CD4-positive, alpha-beta T cell treated with Interleukin-6 at 100 ng/mL for 8 hours (primary cell): ENCODE data around the gene DSCAM.

Source experiments
- DNase-seq: peaks from one replicate; pipeline ENCODE4 v3.0.0-alpha.2; 2020; ENCODE audit warnings: mixed read lengths, low spot score

DSCAM gene

DNA sequence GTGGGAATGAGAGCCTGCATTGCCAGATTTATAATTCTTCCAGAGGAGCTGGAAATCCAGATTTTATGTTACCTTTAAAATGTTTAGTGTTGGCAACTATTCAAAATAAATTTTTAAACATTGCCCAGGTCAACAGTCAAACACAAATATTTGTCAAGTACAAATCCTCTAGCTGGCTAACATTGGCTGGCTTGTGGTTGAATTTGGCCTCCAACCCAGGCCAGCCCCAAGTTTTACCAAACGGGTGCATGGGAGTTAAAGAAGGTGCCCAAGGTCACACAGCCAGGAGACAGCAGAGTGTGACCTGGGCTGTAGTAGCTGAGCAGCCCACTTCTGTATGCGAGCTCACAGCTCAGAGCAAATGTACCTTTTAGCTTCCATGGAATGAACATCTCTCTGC lies 240.6 kb downstream of the DSCAM start:
- no peak for DNase-seq

DNA sequence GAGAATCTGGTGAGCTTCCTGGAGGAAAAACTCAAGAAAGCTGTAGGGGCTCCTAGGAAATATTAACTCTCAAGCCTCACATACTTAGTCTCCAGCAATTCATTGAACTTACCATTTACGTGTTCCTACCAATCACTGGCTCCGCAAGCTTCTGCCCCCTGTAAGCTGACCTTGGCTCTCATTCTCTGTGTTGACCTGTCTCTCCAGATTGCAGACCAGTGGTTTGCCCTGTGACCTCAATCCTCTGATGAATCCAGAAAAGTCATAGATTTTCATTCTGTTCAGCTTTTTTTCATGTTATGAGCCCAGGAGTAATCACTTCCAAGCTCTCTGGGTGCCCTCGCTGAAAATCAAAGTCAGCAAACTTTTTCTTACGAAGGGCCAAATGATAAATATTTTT lies 241.9 kb downstream of the DSCAM start:
- DNase-seq = no peak

DNA sequence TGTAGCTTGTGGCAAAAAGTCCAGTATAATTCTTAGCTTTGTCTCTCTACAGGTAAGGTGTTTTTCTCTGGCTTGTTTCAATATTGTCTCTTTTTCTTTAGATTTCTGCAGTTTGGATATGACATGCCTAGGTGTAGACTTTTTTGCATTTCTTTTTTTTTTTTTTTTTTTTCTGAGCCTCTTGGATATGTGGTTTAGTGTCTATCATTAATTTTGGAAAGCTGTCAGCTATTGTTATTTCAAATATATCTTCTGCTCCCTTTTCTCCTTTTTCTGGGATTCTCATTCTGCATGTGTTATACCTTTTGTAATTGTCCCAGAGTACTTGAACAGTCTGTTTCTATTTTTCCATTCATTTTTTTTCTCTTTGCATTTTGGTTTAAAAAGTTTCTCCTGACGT lies 243.2 kb downstream of the DSCAM start:
- no peak for DNase-seq

DNA sequence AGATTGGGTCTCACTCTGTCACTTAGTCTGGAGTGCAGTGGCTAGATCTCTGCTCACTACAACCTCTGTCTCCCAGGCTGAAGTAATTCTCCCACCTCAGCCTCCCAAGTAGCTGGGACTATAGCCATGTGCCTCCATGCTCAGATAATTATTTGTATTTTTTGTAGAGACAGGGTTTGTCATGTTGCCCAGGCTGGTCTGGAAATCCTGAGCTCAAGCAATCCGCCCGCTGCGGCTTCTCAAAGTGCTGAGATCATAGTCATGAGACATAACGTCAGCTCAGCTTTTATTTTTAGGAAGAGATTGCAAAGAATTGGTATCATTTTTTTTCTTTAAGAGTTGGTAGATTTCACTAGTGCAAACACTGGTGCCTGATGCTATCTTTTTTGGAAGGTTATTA lies 244.9 kb downstream of the DSCAM start:
- no peak for DNase-seq

DNA sequence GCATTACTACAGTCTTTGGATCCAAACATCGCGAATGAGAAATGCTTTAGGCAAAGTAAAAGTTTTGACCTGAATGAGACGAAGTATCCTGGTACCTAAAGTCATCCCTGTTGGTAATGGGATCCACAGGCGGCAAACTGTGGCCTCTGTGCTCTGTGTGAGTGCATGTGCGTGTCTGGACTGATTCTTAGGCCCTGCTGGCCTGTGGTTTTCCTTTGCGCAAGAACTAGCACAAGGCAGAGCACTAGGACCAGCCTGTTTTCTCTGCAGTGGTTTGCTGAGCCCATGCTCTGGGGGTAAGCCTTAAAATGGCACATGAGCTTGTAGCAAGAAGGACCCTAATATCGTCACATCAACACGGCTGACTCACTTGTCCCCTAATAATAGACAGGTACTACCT lies 251.2 kb downstream of the DSCAM start:
- no peak for DNase-seq

DNA sequence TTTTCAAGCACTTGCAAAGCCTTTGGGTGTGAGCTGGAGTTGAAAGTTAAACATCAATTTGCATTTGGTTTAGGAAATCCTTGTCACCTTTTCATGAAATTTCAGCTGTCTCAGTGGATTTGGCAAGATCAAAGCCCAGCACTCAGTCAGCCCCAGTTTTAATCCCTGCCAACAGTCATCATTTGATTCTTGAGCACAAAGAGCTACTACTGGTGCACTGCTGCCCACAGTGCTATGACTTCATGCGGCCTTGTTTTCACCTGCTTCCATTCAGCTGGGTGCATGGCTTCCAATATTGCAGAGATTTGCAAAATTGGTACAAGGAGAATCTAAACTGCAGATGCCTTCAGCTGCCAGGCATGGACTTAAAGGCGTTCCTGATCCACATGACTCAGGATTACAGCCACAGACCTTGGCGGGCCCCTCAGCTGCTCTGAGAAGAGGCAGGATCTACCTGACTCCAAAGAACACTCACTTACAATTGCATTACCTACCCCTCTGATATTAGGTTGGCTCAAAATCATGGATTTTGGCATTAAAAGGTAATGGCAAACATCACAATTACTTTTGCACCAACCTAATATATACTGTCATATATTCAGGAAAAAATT lies 259.1 kb downstream of the DSCAM start:
- DNase-seq = no peak

DNA sequence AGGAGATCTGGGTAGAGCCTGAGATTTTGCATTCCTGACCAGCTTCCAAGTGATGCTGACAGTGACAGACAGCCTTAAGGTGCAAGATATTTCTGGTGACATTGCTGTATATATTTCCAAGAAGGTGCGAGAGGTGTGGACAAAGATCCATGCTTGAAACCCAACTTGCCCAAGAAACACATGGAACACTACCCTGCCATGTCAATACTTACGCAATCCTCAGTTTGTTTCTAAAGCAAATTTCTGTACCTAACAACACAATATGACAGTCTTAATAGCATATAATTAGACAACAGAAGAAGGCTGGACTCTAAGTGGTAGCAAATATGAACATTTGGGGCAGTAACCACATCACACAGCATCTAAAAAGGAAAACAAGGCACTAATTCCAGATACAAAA lies 260.4 kb downstream of the DSCAM start:
- no peak for DNase-seq

DNA sequence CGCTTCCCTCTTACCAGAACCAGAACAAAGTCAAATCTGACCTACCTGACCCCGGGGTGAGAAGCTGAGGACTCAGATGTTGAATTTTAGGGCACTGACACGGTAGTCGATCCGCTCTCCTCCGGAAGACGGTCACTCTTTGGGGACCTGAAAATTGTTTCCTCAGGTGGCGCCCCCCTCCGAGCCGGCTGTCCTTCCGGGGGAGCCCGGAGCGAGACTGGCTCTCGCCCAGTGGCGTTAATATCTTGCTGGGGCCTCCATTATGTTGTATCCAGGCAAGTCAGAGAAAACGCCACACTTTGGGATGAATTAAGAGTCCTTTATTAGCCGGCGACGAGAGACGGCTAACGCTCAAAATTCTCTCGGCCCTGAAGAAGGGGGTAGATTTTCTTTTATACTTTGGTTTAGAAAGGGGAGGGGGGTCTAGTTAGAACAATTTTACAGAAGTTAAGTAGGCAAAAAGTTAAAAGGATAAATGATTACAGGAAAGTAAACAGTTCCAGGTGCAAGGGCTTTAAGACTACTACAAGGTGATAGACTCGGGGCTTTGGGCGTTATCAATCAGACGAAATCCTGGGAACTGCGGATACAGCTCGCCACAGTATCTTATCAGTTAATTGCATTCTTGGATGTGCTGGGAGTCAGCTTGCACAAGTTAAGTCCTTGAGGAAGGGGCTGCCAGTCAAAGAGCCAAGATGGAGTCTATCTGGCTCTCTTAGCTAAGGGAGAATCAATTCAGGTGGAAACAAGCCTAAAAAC lies 269.5 kb downstream of the DSCAM start:
- no peak for DNase-seq

DNA sequence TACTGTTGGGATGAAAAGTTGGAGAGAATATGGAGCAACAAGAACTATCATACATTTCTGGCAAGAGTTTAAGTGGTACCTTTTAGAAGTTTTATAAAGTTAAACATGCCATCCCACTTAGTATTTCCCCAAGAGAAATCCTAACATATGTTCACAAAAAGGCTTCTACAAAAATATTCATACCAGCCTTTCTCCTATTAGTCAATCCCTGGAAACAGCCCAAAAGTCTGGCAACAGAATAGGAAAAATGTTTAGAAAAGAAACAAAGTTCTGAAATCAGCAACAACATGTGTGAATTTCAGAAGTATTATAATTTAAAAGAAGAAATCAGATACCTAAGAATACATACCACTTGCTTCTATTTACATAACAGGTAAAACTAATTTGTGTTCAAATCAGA lies 271.0 kb downstream of the DSCAM start:
- DNase-seq = no peak

DNA sequence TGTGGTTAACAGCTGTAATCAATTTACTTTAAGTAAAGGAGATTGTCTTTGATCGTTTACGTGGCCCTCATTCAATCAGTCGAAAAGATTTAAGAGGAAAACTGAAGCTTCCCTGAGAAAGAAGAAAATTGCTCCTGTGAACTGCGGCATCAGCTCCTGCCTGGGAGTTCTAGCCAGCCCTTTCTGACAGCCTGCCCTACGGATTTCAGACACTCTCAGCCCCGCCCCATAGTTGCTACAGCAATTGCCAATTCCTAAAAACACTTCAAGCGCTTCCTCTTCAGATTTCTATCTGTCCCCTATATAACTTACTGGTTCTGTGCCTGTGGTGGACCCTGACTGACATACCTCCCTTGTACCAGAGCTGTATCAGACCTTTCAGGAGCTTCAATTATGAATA lies 277.6 kb downstream of the DSCAM start:
- DNase-seq = no peak

DNA sequence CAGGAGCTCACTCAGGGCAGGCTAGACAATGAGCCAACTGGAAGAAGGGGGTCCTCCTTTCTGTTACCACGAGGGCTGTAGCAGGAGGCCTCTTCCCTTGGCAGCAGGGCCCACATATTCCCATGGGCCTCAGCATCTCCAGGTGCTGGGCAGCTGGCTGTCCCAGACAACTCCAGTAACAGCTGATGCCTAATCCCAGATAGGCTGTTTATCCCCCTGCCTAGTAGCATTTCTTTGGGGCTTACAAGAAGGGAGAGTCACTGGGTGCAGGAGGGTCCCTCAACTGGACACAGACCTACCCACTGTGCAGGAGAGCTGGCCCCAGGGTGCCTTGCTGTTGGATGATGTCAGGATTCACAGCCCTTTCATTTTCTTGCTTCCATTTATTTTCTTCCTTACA lies 278.2 kb downstream of the DSCAM start:
- no peak for DNase-seq

DNA sequence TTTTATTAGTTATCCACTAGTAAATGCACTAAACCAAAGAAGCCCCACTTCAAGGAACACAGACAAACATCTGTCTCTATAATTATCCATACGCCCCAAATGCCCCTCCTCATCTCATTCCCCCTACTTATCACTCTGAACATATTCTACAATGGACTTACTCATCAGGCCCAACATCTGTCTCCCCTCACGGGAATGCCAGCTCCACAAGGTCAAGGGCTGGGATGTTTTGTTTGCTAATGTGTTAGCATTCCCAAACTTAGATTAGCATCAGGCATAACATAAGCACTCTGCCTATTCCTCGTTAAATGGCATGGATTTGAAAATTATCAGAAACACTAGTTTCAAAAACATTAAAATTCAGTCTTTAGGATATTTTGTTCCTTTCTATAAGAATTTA lies 279.5 kb downstream of the DSCAM start:
- DNase-seq = no peak

DNA sequence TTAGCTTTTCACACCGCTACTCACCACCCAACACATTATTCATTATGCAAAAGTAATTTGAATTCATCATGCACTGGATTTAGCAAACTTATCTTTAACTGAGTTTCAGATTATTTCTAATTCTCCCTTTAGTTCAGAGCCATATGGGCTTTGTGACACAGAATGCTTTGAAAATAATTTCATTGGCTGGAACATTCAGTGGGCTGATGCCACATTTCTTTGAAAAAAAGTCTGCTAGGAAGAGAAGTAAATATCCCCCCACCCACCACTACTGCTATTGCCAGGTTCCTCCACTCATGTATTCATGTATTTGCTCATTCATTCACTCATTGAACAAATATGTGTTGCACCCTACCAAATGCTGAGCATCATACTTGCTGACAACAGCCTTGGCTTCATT lies 280.5 kb downstream of the DSCAM start:
- no peak for DNase-seq

DNA sequence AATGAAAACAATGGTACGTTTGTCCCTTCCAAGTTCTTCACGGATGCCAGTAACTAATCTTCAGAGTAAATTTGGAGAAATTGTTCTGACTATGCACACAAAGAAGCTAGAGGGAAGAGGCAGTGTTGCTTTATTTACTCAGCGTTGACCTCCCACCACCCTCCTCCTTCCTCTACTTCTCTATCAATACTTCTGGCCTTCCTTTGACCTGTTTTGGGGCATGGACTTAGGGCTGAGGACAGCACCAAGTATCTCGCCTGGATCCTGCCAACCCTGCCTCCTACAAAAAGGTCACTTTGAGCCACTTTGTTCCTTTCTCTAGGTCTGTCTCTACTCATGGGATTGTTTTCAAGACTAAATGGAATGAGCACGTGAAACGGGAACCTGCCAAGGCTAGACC lies 282.6 kb downstream of the DSCAM start:
- no peak for DNase-seq

DNA sequence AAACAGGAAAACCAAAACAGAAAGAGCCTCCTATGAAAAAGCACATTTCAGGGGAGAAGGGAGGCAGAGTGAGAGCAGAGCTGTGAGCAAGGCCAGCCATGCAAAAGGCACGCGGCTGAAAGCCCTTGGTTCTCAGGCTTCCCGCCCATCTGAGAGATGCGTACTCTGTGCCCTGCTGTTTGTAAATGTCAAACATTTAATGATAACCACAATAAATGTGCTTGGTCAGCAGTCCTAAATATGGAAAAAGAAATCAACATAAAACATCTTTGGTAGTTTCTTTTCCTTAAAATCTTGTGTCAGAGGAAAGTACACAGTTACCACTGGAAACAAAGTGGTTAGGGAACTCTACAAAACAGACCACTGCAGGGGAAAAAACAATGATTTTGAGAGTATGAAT lies 283.1 kb downstream of the DSCAM start:
- no peak for DNase-seq

DNA sequence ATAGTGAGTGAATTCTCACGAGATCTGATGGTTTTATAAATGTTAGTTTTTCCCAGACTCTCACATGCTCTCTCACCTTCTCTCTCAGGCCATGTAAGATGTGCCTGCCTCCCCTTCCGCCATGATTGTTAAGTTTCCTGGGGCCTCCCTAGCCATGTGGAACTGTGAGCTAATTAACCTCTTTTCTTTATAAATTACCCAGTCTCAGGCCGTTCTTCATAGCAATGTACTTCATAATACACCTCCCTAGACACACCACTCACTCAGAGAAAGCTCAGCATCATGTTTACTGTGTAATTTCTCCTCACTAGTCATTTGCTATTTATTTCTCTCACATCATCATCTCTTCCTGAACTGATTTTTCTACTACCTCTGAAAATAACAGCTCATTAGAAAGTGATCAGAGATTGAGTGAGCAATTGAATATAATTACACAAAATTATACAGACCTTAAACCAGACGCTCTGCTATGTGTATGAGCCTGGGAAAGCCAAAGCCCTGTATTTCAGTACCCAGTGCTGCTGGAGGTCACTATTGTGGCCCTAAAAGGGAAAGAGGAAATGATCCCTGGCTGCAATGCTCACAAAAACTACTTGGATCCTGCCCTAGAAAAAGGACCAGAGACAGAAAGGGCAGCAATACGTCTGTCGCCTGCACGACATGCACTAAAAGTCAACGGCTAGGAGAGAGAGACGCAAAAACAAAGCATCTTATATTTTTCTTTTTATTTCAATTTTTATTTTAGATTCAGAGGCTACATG lies 284.5 kb downstream of the DSCAM start:
- DNase-seq = no peak

DNA sequence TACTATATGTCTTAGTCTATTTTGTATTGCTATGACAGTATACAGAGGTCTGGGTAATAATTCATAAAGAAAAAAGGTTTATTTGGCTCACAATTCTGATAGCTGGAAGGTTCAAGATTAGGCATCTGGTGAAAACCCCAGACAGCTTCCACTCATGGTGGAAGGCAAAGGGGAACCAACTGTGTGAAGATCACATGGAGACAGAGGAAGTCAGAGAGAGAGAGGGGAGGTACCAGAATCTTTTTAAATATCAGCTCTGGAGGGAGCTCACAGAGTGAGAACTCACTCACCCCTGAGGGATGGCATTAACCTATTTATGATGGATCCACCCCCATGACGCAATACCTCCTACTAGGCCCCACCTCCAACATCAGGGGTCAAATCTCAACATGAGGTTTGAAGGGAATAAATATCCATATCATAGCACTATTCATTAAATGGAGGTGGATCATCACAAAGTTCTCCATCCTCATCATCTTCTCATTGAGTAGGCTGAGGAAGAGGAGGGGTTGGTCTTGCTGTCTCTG lies 290.5 kb downstream of the DSCAM start:
- DNase-seq = no peak

DNA sequence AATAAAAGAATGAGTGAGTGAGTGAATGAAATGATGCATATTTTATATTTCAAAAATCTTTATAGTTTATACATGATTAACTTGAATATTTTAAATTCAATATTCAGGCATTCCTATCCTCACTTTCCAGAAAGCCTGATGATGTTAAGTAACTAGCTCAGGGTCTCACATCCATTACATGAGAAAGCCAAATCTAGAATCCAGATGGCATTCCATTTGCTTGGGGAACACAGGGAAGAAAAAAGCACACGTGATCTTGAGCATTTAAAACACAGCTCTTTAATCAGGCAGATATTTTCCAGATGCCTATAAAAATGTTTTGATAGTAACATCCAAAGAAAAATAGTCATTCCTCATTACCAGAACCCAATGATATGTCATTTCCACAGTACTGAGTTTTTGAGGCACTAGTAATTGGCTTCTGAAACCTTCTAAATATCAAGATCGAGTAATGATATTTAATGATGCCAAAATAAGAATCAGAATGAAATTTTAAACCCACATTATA lies 291.9 kb downstream of the DSCAM start:
- no peak for DNase-seq

DNA sequence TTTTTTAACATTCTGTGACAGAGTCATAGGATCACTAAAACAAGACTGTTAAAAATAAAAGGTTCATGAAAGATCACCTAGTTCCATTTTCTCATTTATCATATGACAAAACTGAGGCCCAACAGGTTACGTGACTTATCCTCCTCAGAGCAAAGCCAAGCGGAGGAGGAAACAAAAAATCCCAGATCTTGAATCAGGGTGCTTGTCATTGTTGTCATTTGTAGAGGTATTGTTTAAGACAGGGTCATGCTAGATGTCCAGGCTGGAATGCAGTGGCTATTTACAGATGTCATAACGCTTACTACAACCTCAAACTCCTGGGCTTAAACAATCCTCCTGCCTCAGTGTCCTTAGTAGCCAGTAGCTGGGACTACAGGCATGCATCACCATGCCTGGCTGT lies 293.2 kb downstream of the DSCAM start:
- DNase-seq = no peak

DNA sequence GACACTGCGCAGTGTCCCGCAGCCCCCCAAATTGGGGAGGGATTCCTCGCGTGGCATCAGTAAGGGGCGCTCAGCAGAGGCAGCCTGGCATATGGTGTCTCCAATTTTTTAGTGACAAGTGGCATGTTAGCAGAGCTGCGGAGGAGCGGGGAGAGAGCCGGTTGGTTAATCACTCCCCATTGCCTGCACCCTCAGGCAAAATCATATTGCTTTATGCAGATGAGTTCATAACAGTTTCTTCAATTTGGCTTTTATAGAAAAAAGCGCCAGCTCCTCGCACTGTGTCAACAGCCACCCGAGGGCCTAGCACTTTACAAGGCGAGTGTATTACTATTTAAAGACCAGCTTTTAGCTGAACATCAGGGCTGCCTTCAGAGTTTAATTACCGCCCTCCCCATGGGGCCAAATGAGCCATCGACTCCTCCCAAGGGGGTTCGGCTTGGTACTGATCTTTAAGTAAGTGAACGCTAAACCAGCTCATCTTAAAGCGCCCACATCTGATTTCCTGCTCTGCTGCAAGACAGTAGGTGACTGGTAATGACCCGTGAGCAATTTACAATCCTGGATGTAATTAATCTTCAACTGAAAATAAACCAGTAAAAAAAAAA lies 298.9 kb downstream of the DSCAM start:
- DNase-seq = no peak

DNA sequence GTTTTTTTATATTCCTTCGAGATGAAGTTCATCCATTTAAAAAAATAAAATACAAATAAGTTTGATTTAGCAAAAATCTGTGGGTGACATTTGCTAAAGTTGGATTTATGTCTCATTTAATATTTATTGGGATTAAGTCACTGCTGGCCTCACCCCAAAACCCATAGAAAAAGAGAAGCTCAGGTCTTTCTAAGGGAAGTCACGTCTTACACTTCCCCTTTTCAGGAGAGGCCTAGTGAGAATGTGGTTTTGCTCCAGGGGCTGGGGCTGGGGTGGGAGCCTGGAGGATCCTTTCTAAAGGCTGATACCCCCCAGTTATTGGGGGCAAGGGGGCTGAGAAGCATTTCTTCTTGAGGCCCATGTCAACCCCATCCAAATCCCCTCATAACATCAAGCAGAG lies 300.3 kb downstream of the DSCAM start:
- no peak for DNase-seq

DNA sequence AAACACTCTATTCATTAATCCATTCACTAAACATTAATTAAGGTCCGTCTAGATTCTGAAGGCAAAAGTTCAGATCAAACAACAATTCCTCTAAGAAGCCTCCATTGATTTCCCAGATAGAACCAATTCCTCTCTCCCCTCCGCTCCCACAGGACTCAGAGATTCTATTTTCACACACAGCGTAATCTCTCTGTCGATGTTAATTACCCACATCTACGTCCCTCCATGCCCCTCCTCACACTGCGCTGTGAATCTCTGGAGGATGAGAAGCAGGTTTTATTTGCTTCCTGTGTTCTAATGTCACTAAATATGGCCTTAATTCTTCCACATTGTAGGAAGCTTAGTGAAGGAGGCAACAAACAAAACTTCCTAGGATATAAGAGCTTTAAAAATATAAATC lies 306.7 kb downstream of the DSCAM start:
- DNase-seq = no peak

DNA sequence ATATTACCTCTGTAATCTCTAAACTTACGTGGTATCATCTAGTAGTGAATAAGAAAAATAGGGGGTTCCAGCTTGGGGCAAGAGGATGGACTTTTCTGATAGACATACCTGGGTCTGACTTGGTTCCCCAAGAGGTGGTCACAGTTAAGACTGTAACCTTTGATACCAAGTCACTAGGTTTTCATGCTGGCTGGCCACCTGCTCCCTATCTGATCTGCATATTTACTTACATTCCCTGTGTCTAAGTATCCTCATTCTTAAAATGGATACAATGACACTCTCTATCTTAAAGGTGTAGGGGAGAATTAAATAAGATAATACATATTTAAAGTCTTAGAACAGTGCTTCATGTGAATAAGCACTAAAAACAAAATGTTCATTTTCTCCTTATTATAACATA lies 312.1 kb downstream of the DSCAM start:
- DNase-seq = no peak
